H9 (cell line): ENCODE results near the gene CSMD2. TPM values are rescaled to one million over a fixed set of nuclear protein-coding genes. Genes with fewer than 3 reads are reported as not detected.
A peak's percentile ranks its signal among the peaks of the same experiment; 100 is the strongest.

ENCODE experiments used
- DNase-seq: peaks from one replicate; pipeline ENCODE4 v3.0.0-alpha.2; 2017
- H2AFZ ChIP-seq: one replicate; pipeline ENCODE4 v1.6.1; 2013; ENCODE audit warnings: mild to moderate bottlenecking, low read length, control low read depth, moderate library complexity
- H2AK5ac ChIP-seq: 2 replicates; pipeline ENCODE4 v1.6.1; 2013; ENCODE audit warnings: low read length, control low read depth, mixed read lengths; ENCODE audit not compliant: insufficient read length
- H2BK120ac ChIP-seq: one replicate; pipeline ENCODE4 v1.6.1; 2013; ENCODE audit warnings: low read depth, mild to moderate bottlenecking, low read length, control low read depth, inconsistent platforms; ENCODE audit not compliant: poor library complexity, severe bottlenecking
- H2BK12ac ChIP-seq: 2 replicates; pipeline ENCODE4 v1.6.1; 2013; ENCODE audit warnings: low read length, control low read depth, mixed read lengths, low read depth; ENCODE audit not compliant: insufficient read length
- H2BK15ac ChIP-seq: 2 replicates; pipeline ENCODE4 v1.6.1; 2013; ENCODE audit warnings: low read depth, low read length, control low read depth
- H2BK20ac ChIP-seq: one replicate; pipeline ENCODE4 v1.6.1; 2013; ENCODE audit warnings: low read depth, mild to moderate bottlenecking, low read length, control low read depth, inconsistent platforms; ENCODE audit not compliant: poor library complexity, severe bottlenecking
- H2BK5ac ChIP-seq: 2 replicates; pipeline ENCODE4 v1.6.1; 2013; ENCODE audit warnings: low read length, control low read depth, mixed read lengths; ENCODE audit not compliant: insufficient read length
- H3K14ac ChIP-seq: 2 replicates; pipeline ENCODE4 v1.6.1; 2013; ENCODE audit warnings: low read length, control low read depth; ENCODE audit not compliant: insufficient read depth
- H3K18ac ChIP-seq: 2 replicates; pipeline ENCODE4 v1.6.1; 2013; ENCODE audit warnings: low read depth, mild to moderate bottlenecking, mixed read lengths, low read length, control low read depth; ENCODE audit not compliant: insufficient read length
- H3K23ac ChIP-seq: 2 replicates; pipeline ENCODE4 v1.6.1; 2013; ENCODE audit warnings: low read length, control low read depth, mixed read lengths, low read depth; ENCODE audit not compliant: insufficient read length
- H3K23me2 ChIP-seq: 2 replicates; pipeline ENCODE4 v1.6.1; 2013; ENCODE audit warnings: low read depth, mild to moderate bottlenecking, mixed read lengths, low read length, control low read depth; ENCODE audit not compliant: insufficient read length, poor library complexity, severe bottlenecking
- H3K27ac ChIP-seq: 2 replicates; pipeline ENCODE4 v1.5.1; 2013; ENCODE audit warnings: low read length, control low read depth, mixed read lengths, low read depth; ENCODE audit not compliant: insufficient read length
- H3K27me3 ChIP-seq: 2 replicates; pipeline ENCODE4 v1.6.1; 2013; ENCODE audit warnings: low read length, control low read depth, inconsistent platforms; ENCODE audit not compliant: insufficient read depth
- H3K4ac ChIP-seq: 2 replicates; pipeline ENCODE4 v1.6.1; 2013; ENCODE audit warnings: low read depth, mild to moderate bottlenecking, control low read depth, inconsistent platforms, low read length, moderate library complexity
- H3K4me1 ChIP-seq: 2 replicates; pipeline ENCODE4 v1.6.1; 2013; ENCODE audit warnings: low read length, control low read depth, inconsistent platforms; ENCODE audit not compliant: insufficient read depth
- H3K4me2 ChIP-seq: 2 replicates; pipeline ENCODE4 v1.6.1; 2013; ENCODE audit warnings: low read length, control low read depth, mixed read lengths; ENCODE audit not compliant: insufficient read length, insufficient read depth
- H3K56ac ChIP-seq: 2 replicates; pipeline ENCODE4 v1.6.1; 2013; ENCODE audit warnings: low read depth, mild to moderate bottlenecking, mixed read lengths, low read length, control low read depth; ENCODE audit not compliant: insufficient read length
- H3K79me1 ChIP-seq: 2 replicates; pipeline ENCODE4 v1.6.1; 2013; ENCODE audit warnings: low read depth, mild to moderate bottlenecking, moderate library complexity, low read length, control low read depth, inconsistent platforms; ENCODE audit not compliant: insufficient read depth, poor library complexity, severe bottlenecking
- H3K79me2 ChIP-seq: 2 replicates; pipeline ENCODE4 v1.6.1; 2013; ENCODE audit warnings: low read length, control low read depth, inconsistent platforms; ENCODE audit not compliant: insufficient read depth
- H3K9ac ChIP-seq: 2 replicates; pipeline ENCODE4 v1.6.1; 2013; ENCODE audit warnings: low read length, control low read depth, mixed read lengths; ENCODE audit not compliant: insufficient read length; ENCODE audit errors: extremely low read depth
- H3K9me3 ChIP-seq: one replicate; pipeline ENCODE4 v1.6.1; 2013; ENCODE audit warnings: low read depth, low read length, inconsistent platforms; ENCODE audit not compliant: control insufficient read depth
- H3T11ph ChIP-seq: one replicate; pipeline ENCODE4 v1.6.1; 2013; ENCODE audit warnings: mild to moderate bottlenecking, low read length, control low read depth, inconsistent platforms
- H4K20me1 ChIP-seq: one replicate; pipeline ENCODE4 v1.6.1; 2013; ENCODE audit not compliant: control insufficient read depth, insufficient read length, insufficient read depth
- H4K5ac ChIP-seq: 2 replicates; pipeline ENCODE4 v1.6.1; 2013; ENCODE audit warnings: low read depth, mild to moderate bottlenecking, mixed read lengths, low read length, control low read depth; ENCODE audit not compliant: insufficient read length
- H4K8ac ChIP-seq: replicated peaks from 2 replicates; pipeline ENCODE4 v1.6.1; 2013; ENCODE audit warnings: low read length, control low read depth, mixed read lengths, low read depth; ENCODE audit not compliant: insufficient read length
- H4K91ac ChIP-seq: 2 replicates; pipeline ENCODE4 v1.6.1; 2013; ENCODE audit warnings: low read depth, mild to moderate bottlenecking, moderate library complexity, mixed read lengths, low read length, control low read depth; ENCODE audit not compliant: insufficient read length
- H3K27ac Mint-ChIP-seq, 3 experiments: 2 replicates in 2 of 3; 3 replicates in 1 of 3; pipeline ENCODE4 v1.8.0; 2020 to 2021; ENCODE audit warnings: mixed read lengths in 3 of 3, mild to moderate bottlenecking in 1 of 3, moderate library complexity in 1 of 3
- H3K27me3 Mint-ChIP-seq: 2 replicates; pipeline ENCODE4 v1.8.0; 2021; ENCODE audit warnings: low read depth, mild to moderate bottlenecking, moderate library complexity, mixed read lengths
- H3K36me3 Mint-ChIP-seq, 3 experiments: 2 replicates in 2 of 3; 3 replicates in 1 of 3; pipeline ENCODE4 v1.8.0; 2020 to 2021; ENCODE audit warnings: low read depth in 3 of 3, mixed read lengths in 3 of 3; ENCODE audit not compliant: insufficient read depth in 1 of 3
- H3K4me1 Mint-ChIP-seq, 2 experiments: 2 replicates each; pipeline ENCODE4 v1.8.0; 2020; ENCODE audit warnings: mixed read lengths in 2 of 2
- H3K4me3 Mint-ChIP-seq, 2 experiments: 2 replicates in 1 of 2; 3 replicates in 1 of 2; pipeline ENCODE4 v1.8.0; 2020 to 2021; ENCODE audit warnings: mild to moderate bottlenecking in 2 of 2, mixed read lengths in 2 of 2, moderate library complexity in 1 of 2
- H3K9me3 Mint-ChIP-seq, 2 experiments: 2 replicates in 1 of 2; 3 replicates in 1 of 2; pipeline ENCODE4 v1.8.0; 2020; ENCODE audit warnings: mild to moderate bottlenecking in 2 of 2, mixed read lengths in 2 of 2, moderate library complexity in 1 of 2
- WGBS: extraction: QIAGEN DNeasy Blood & Tissue Kit; methylation state at CpG from one replicate; pipeline ENCODE4 v1.1.7; 2013; ENCODE audit warnings: missing lambda C conversion rate, low lambda C conversion rate, mixed read lengths; ENCODE audit not compliant: insufficient read length; ENCODE audit errors: extremely low coverage; 5-methylcytosine and 5-hydroxymethylcytosine counted together
- total RNA-seq: library from RNA; stranded (reverse); gene quantifications from 2 replicates; pipeline ENCODE4 v1.2.1, GENCODE V29; 2021
- TF ChIP-seq, protein P1 (sequence below): fragments of 200-600 bp; sonication (generic); conservative IDR thresholded peaks from 3 replicates; pipeline ENCODE4 v1.8.0; 2021; ENCODE audit warnings: antibody characterized with exemption, mild to moderate bottlenecking

Gene CSMD2
- total RNA-seq, 1 experiment from 2014 or later = 6.4 TPM

GRCh38 chr1:33653226-33653625 lies 511.8 kb downstream of the CSMD2 start:
- H3K27ac Mint-ChIP-seq = peak overlapping the region in 1 of 3 experiments; percentile 59; a peak in 1 of 7 replicates
- H3K4me3 Mint-ChIP-seq = no peak overlapping the region
- H3K4ac ChIP-seq = no peak overlapping the region
- no peak overlapping the region for H2BK5ac ChIP-seq
- no peak overlapping the region for H3K14ac ChIP-seq
- no peak overlapping the region for H4K8ac ChIP-seq
- TF ChIP-seq, protein P1, sequence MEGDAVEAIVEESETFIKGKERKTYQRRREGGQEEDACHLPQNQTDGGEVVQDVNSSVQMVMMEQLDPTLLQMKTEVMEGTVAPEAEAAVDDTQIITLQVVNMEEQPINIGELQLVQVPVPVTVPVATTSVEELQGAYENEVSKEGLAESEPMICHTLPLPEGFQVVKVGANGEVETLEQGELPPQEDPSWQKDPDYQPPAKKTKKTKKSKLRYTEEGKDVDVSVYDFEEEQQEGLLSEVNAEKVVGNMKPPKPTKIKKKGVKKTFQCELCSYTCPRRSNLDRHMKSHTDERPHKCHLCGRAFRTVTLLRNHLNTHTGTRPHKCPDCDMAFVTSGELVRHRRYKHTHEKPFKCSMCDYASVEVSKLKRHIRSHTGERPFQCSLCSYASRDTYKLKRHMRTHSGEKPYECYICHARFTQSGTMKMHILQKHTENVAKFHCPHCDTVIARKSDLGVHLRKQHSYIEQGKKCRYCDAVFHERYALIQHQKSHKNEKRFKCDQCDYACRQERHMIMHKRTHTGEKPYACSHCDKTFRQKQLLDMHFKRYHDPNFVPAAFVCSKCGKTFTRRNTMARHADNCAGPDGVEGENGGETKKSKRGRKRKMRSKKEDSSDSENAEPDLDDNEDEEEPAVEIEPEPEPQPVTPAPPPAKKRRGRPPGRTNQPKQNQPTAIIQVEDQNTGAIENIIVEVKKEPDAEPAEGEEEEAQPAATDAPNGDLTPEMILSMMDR = no peak
- H2BK12ac ChIP-seq = no peak overlapping the region
- H3K79me1 ChIP-seq = no peaks in the 10 kb centered on the region
- peaks cover 0 to 2% of the 10 kb centered on the region in 2 experiments; a peak in 2 of 4 replicates for H3K4me1 Mint-ChIP-seq
- no peak overlapping the region for H2AFZ ChIP-seq
- H3K27me3 Mint-ChIP-seq = no peaks in the 10 kb centered on the region; the same call in 1 of the 2 replicates
- no CpG with 5 or more reads among the region's 12 CpGs for WGBS
- H4K5ac ChIP-seq = no peak overlapping the region
- no peak overlapping the region for H3K23ac ChIP-seq
- no peaks in the 10 kb centered on the region for H3K79me2 ChIP-seq
- H4K20me1 ChIP-seq = no peaks in the 10 kb centered on the region
- H3K9me3 ChIP-seq = no peaks in the 10 kb centered on the region
- no peaks in the 10 kb centered on the region; a peak in 1 of 5 replicates for H3K9me3 Mint-ChIP-seq
- no peaks in the 10 kb centered on the region for H3K23me2 ChIP-seq
- H3T11ph ChIP-seq = no peak overlapping the region
- H3K56ac ChIP-seq = no peak overlapping the region
- H3K4me1 ChIP-seq = no peaks in the 10 kb centered on the region
- H2BK20ac ChIP-seq = no peak overlapping the region
- H3K27ac ChIP-seq = no peak overlapping the region
- no peak overlapping the region for H3K9ac ChIP-seq
- H2BK120ac ChIP-seq = no peak overlapping the region
- peaks cover 5 to 16% (median 12%) of the 10 kb centered on the region in 3 experiments for H3K36me3 Mint-ChIP-seq
- no peaks in the 10 kb centered on the region for H3K27me3 ChIP-seq
- H2AK5ac ChIP-seq = no peak overlapping the region
- no peak overlapping the region for H3K18ac ChIP-seq
- no peak for DNase-seq
- H4K91ac ChIP-seq = no peak overlapping the region
- H3K4me2 ChIP-seq = no peak overlapping the region
- no peak overlapping the region for H2BK15ac ChIP-seq
